ENCODE measurements around the gene CCDC91.

DNA sequence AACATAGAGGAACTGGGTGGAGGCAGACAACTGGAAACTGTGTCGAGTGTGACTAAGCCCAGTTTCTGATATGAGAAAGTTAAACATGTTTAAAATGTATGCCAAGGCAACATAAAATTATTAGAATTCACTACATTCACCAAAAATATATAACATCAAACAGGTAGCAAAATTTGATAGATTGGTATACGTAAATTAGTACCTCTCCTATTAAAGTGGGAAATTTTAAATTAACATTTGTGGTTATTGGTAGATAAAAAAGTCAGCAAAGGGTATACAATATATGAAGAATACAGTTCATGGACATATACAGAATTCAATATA lies 53.0 kb downstream of the CCDC91 start:
- TF ChIP-seq CTCF (IDR thresholded peaks at IDR 0.05; ENCODE audit: poor library complexity, severe bottlenecking) (no peak), EZH2 (IDR thresholded peaks at IDR 0.05; ENCODE audit: borderline replicate concordance, insufficient read depth, low read length, poor library complexity, severe bottlenecking) (no peak), POLR2AphosphoS5 (IDR thresholded peaks at IDR 0.05) (no peak), REST (IDR thresholded peaks at IDR 0.05; ENCODE audit: borderline replicate concordance) (no peak), SMC3 (conservative IDR thresholded peaks at IDR 0.05; ENCODE audit: poor library complexity) (no peak), TAF1 (IDR thresholded peaks at IDR 0.05; ENCODE audit: low read depth) (no peak), RAD21 (conservative IDR thresholded peaks at IDR 0.05) (no peak)

Data from neural cell (in vitro differentiated cells).